ENCODE results near the gene KLHDC3. TPM values are rescaled to one million over a fixed set of nuclear protein-coding genes. Genes with fewer than 3 reads are reported as not detected.

KLHDC3 gene
- polyA plus RNA-seq, 1 donor: 91.8 TPM

DNA sequence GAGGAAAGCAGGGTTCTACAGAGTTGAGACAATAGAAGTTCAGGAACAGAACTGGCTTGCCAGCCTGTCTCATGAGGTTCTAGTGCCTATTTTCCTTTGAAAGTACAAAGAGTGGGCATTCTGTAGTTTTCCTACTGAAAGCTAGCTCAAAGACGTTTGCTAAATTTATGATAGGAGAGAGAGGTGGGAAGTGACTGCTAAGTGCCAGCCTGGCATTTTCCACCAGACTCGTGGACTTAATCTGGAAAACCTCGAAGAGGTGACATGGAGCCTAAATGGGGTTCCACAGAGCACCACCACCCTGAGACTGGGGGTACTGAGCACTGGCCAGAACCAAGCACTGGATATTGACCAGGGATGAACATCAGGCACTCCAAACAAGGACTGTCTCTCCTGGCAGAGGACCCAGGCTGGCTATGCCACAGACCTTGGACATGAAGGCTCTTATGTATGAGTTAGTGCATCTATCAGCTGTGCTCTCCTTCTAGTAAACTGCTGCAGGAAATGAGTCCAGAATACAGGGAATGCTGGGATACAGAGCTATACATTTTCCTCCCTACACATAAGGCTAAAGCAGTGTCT lies 42.2 kb upstream of the KLHDC3 start:
- Histone ChIP-seq H3K4me1 (ENCODE audit: control insufficient read depth, insufficient read depth, low read length) (no peaks in the 10 kb centered on the region), H3K27me3 (ENCODE audit: control insufficient read depth, insufficient read depth, low read length) (no peaks in the 10 kb centered on the region), H3K9me3 (ENCODE audit: control insufficient read depth, low read depth, low read length) (no peaks in the 10 kb centered on the region), H3K27ac (ENCODE audit: low read length) (no peak overlapping the region), H3K4me3 (ENCODE audit: low read length) (no peak overlapping the region), H3K36me3 (ENCODE audit: control insufficient read depth, insufficient read depth, low read length) (peaks cover 47% of the 10 kb centered on the region)
- WGBS (ENCODE audit: insufficient coverage, low lambda C conversion rate): no CpG with 5 or more reads among the region's 3 CpGs
- no peak for DNase-seq

DNA sequence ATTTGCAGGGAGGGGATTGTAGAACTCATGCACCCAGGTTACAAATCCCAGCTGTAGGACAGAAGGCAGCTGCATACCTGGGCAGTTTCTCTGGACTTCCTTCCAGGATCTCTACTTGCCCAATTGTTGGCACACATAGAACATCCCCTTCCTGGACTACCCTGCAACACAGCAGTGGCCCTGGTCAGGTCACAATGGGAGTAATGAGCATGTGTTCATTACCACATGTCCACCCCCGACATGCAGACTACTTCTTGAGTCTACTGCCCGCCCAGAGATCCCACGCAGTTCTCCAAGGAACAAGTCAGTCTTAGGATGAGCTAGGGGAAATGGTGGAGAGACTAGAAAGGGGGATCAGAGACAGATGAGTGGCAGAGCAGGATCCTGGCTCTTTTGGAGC lies 40.1 kb upstream of the KLHDC3 start:
- peaks cover 6% of the 10 kb centered on the region for H3K4me1 ChIP-seq (ENCODE audit: control insufficient read depth, insufficient read depth, low read length)
- no peak overlapping the region for H3K4me3 ChIP-seq (ENCODE audit: low read length)
- no peaks in the 10 kb centered on the region for H3K9me3 ChIP-seq (ENCODE audit: control insufficient read depth, low read depth, low read length)
- H3K27ac ChIP-seq (ENCODE audit: low read length): no peak overlapping the region
- H3K36me3 ChIP-seq (ENCODE audit: control insufficient read depth, insufficient read depth, low read length): peaks cover 32% of the 10 kb centered on the region
- no peak for DNase-seq
- H3K27me3 ChIP-seq (ENCODE audit: control insufficient read depth, insufficient read depth, low read length): no peaks in the 10 kb centered on the region
- WGBS (ENCODE audit: insufficient coverage, low lambda C conversion rate): no CpG with 5 or more reads among the region's 3 CpGs

- Histone ChIP-seq H3K27ac (ENCODE audit: low read length) (no peak overlapping the region), H3K27me3 (ENCODE audit: control insufficient read depth, insufficient read depth, low read length) (no peaks in the 10 kb centered on the region), H3K9me3 (ENCODE audit: control insufficient read depth, low read depth, low read length) (no peaks in the 10 kb centered on the region), H3K4me3 (ENCODE audit: low read length) (no peak overlapping the region), H3K36me3 (ENCODE audit: control insufficient read depth, insufficient read depth, low read length) (peaks cover 21% of the 10 kb centered on the region), H3K4me1 (ENCODE audit: control insufficient read depth, insufficient read depth, low read length) (peaks cover 14% of the 10 kb centered on the region)
- WGBS (ENCODE audit: insufficient coverage, low lambda C conversion rate): no CpG with 5 or more reads among the region's 5 CpGs
- DNase-seq: no peak
Observed at GRCh38 chr6:42974919-42975505, 39.0 kb upstream of the KLHDC3 start.

DNA sequence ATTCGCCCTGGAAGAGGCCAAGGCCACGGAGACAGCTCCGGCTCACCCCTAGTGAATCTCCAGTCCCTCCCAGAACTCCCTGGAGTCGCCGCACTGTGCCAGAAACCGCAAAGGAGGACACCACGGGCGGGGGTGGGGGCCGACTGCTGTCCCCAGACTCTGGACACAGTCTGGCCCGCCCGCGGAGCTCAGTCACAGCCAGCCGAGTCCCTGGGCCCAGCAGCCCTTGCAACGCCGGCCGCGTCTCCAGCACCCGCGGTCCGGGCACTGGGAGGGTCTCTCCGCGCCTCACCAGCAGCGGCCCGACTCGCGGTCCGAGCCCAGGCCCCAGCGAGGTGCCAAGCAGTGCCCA lies 35.6 kb upstream of the KLHDC3 start:
- peak overlapping the region; percentile 89 for H3K27ac ChIP-seq (ENCODE audit: low read length)
- peak in 1 of 2 donors; percentile 55 for DNase-seq
- peaks cover 15% of the 10 kb centered on the region for H3K4me1 ChIP-seq (ENCODE audit: control insufficient read depth, insufficient read depth, low read length)
- H3K9me3 ChIP-seq (ENCODE audit: control insufficient read depth, low read depth, low read length): no peaks in the 10 kb centered on the region
- H3K4me3 ChIP-seq (ENCODE audit: low read length): peak overlapping the region; percentile 84
- peaks cover 12% of the 10 kb centered on the region for H3K36me3 ChIP-seq (ENCODE audit: control insufficient read depth, insufficient read depth, low read length)
- WGBS (ENCODE audit: insufficient coverage, low lambda C conversion rate): no CpG with 5 or more reads among the region's 28 CpGs
- no peaks in the 10 kb centered on the region for H3K27me3 ChIP-seq (ENCODE audit: control insufficient read depth, insufficient read depth, low read length)

GRCh38 chr6:42978839-42979522 lies 35.1 kb upstream of the KLHDC3 start, which contains the start of gene PEX6:
PEX6 (minus strand) TSS chr6:42979181; CDS start chr6:42979150, 31 bp downstream.
- peak; percentile 72 to 91 for DNase-seq
- peaks cover 8% of the 10 kb centered on the region for H3K36me3 ChIP-seq (ENCODE audit: control insufficient read depth, insufficient read depth, low read length)
- no peaks in the 10 kb centered on the region for H3K27me3 ChIP-seq (ENCODE audit: control insufficient read depth, insufficient read depth, low read length)
- H3K27ac ChIP-seq (ENCODE audit: low read length): peak within 1 kb of the TSS; percentile 89
- no peaks in the 10 kb centered on the region for H3K9me3 ChIP-seq (ENCODE audit: control insufficient read depth, low read depth, low read length)
- H3K4me3 ChIP-seq (ENCODE audit: low read length): peak within 1 kb of the TSS; percentile 84
- peaks cover 19% of the 10 kb centered on the region for H3K4me1 ChIP-seq (ENCODE audit: control insufficient read depth, insufficient read depth, low read length)
- 0% methylated on average over 9 of the region's 59 CpGs for WGBS (ENCODE audit: insufficient coverage, low lambda C conversion rate)

GRCh38 chr6:42979523-42980177 lies 34.4 kb upstream of the KLHDC3 start:
- DNase-seq: no peak

GRCh38 chr6:42981836-42982235 lies 32.2 kb upstream of the KLHDC3 start:
- Histone ChIP-seq H3K4me1 (ENCODE audit: control insufficient read depth, insufficient read depth, low read length) (peaks cover 37% of the 10 kb centered on the region), H3K9me3 (ENCODE audit: control insufficient read depth, low read depth, low read length) (no peaks in the 10 kb centered on the region), H3K27ac (ENCODE audit: low read length) (no peak overlapping the region), H3K4me3 (ENCODE audit: low read length) (no peak overlapping the region), H3K27me3 (ENCODE audit: control insufficient read depth, insufficient read depth, low read length) (no peaks in the 10 kb centered on the region), H3K36me3 (ENCODE audit: control insufficient read depth, insufficient read depth, low read length) (peaks cover 2% of the 10 kb centered on the region)
- DNase-seq: no peak
- 92% methylated on average over 2 of the region's 5 CpGs for WGBS (ENCODE audit: insufficient coverage, low lambda C conversion rate)

More at GRCh38 chr6:42979523-42980177, 34.4 kb upstream of the KLHDC3 start:
- Histone ChIP-seq H3K9me3 (ENCODE audit: control insufficient read depth, low read depth, low read length) (no peaks in the 10 kb centered on the region), H3K27me3 (ENCODE audit: control insufficient read depth, insufficient read depth, low read length) (no peaks in the 10 kb centered on the region), H3K4me1 (ENCODE audit: control insufficient read depth, insufficient read depth, low read length) (peaks cover 20% of the 10 kb centered on the region), H3K4me3 (ENCODE audit: low read length) (peak overlapping the region; percentile 84), H3K36me3 (ENCODE audit: control insufficient read depth, insufficient read depth, low read length) (peaks cover 7% of the 10 kb centered on the region), H3K27ac (ENCODE audit: low read length) (peak overlapping the region; percentile 89)
- WGBS (ENCODE audit: insufficient coverage, low lambda C conversion rate): no CpG with 5 or more reads among the region's 9 CpGs

GRCh38 chr6:42984001-42984923 lies 29.8 kb upstream of the KLHDC3 start, which contains the start of gene PPP2R5D:
PPP2R5D (plus strand) TSS chr6:42984570; CDS start chr6:42984678, 108 bp downstream.
- no CpG with 5 or more reads among the region's 59 CpGs for WGBS (ENCODE audit: insufficient coverage, low lambda C conversion rate)
- peaks cover 50% of the 10 kb centered on the region for H3K4me1 ChIP-seq (ENCODE audit: control insufficient read depth, insufficient read depth, low read length)
- DNase-seq: peak; percentile 98 to 99
- peak within 1 kb of the TSS; percentile 75 for H3K4me3 ChIP-seq (ENCODE audit: low read length)
- H3K27me3 ChIP-seq (ENCODE audit: control insufficient read depth, insufficient read depth, low read length): no peaks in the 10 kb centered on the region
- no peaks in the 10 kb centered on the region for H3K9me3 ChIP-seq (ENCODE audit: control insufficient read depth, low read depth, low read length)
- peak within 1 kb of the TSS; percentile 88 for H3K27ac ChIP-seq (ENCODE audit: low read length)
- H3K36me3 ChIP-seq (ENCODE audit: control insufficient read depth, insufficient read depth, low read length): peaks cover 12% of the 10 kb centered on the region

DNA sequence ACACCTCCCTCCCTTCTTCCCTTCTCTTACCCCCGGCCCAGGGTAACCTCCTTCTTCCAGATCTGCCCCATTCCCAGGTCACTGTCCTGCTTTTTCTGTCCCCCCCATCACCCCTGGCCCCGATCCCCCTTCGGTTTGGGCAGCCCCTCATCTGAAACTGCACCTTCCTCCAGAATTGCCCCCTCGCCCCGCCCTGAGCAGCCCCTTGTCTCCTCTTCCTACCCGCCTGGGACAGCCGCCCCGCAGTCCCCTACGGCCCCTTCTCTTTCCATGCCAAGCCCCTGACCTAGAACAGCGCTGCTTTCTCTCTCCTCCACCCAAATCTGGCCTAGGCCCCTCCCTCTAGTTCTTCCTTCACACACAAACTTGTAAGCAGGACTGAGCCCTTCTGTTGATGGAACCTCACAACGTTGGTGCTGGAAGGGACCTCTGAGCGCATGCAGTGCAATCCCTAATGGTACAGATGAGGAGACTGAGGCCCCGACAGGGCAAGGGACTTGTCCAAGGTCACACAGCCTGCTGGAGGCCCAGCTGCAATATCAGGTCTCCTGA lies 29.0 kb upstream of the KLHDC3 start:
- H3K4me3 ChIP-seq (ENCODE audit: low read length): peak overlapping the region; percentile 75
- peaks cover 47% of the 10 kb centered on the region for H3K4me1 ChIP-seq (ENCODE audit: control insufficient read depth, insufficient read depth, low read length)
- 0% methylated on average over 1 of the region's 13 CpGs for WGBS (ENCODE audit: insufficient coverage, low lambda C conversion rate)
- no peaks in the 10 kb centered on the region for H3K27me3 ChIP-seq (ENCODE audit: control insufficient read depth, insufficient read depth, low read length)
- peaks cover 16% of the 10 kb centered on the region for H3K36me3 ChIP-seq (ENCODE audit: control insufficient read depth, insufficient read depth, low read length)
- peak overlapping the region; percentile 69 for H3K27ac ChIP-seq (ENCODE audit: low read length)
- DNase-seq: peak in 1 of 2 donors; percentile 24
- H3K9me3 ChIP-seq (ENCODE audit: control insufficient read depth, low read depth, low read length): no peaks in the 10 kb centered on the region

Measured in large intestine (tissue), 3 donors.